ENCODE measurements around the gene NSMF. TPM values are rescaled to one million over a fixed set of nuclear protein-coding genes. Genes with fewer than 3 reads are reported as not detected.
A peak's percentile ranks its signal among the peaks of the same experiment; 100 is the strongest.

The NSMF gene
- total and polyA plus RNA-seq, 2 of the 4 experiments (the other 2 are of a cell fraction) = 7.7 to 40.9 TPM

DNA sequence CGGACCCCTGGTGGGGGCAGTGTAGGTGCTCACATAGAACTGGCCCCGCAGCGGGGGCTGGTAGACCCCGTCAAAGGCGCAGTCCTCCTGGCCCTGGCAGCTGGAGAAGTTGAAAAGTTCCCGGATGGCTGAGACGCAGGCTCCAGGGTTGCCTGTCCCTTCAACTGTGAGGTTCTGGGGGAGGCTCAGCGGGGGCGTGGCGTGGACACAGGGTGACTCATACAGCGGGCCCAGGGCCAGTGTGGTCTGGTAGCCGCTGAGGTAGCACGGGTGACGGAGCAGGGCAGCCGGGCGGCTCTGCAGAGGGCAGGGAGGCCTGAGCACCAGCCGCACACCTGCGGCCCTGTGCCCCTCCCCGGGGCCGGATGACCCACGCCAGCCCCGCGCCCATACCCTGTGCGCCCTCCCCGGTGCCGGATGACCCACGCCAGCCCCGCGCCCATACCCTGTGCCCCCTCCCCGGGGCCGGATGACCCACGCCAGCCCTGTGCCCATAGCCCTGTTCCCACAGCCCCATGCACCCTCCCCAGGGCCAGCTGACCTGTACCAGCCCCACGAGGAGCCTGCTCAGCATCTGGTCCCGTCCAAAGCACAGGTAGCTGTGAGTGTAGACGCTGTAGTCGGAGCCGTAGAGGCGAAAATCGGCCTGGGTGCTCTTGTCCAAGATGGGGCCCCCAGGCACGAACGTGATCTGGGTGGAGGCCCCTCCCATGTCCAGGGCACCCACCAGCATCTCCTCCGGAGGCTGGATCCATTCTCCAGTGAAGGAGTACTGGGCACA lies 23.0 kb downstream of the NSMF start:
- H2BK5ac ChIP-seq (ENCODE audit: low read depth, low read length, poor library complexity, severe bottlenecking) = no peak overlapping the region
- dilution Hi-C loops (cut with HindIII; ENCODE audit: low sequenced_read_pairs, unreplicated experiment) = no loop called here
- H4K91ac ChIP-seq (ENCODE audit: insufficient read depth, low read depth, low read length) = no peak overlapping the region
- ChIA-PET POLR2A (ENCODE audit: unreplicated experiment) (no interaction called here), CTCF (interaction anchor here (1.0 kb wide), 1 partner anchor 10 kb away, joined by 3 read pairs; no protein-coding TSS in a partner anchor)
- peak overlapping the region; percentile 49 to 56; a peak in 2 of 4 replicates for H4K8ac ChIP-seq (ENCODE audit: low read depth in 2 of 2, low read length in 2 of 2)
- H2BK15ac ChIP-seq (ENCODE audit: low read depth, low read length) = no peak overlapping the region
- no peak overlapping the region for H4K5ac ChIP-seq (ENCODE audit: low read depth, low read length)
- H3K27me3 ChIP-seq (ENCODE audit: control insufficient read depth, insufficient read depth, low read length) = no peaks in the 10 kb centered on the region
- H3K23ac ChIP-seq (ENCODE audit: low read depth, low read length) = no peak overlapping the region
- H2BK20ac ChIP-seq (ENCODE audit: low read depth, low read length) = no peak overlapping the region
- H2AK5ac ChIP-seq (ENCODE audit: low read depth, low read length) = no peak overlapping the region; the same call in 1 of the 2 replicates
- H3K9me3 ChIP-seq (ENCODE audit: control insufficient read depth, insufficient read depth, low read length) = no peaks in the 10 kb centered on the region
- H3K27ac ChIP-seq (ENCODE audit: insufficient read depth, low read length) = no peak overlapping the region
- no peak overlapping the region for H3K56ac ChIP-seq (ENCODE audit: extremely low read depth, insufficient read depth, low read length)
- in situ Hi-C loops (cut with MboI; ENCODE audit: low sequenced_read_pairs) = no loop called here
- peaks cover 3% of the 10 kb centered on the region for H3K4me1 ChIP-seq (ENCODE audit: control insufficient read depth, insufficient read depth, low read length)
- H3K14ac ChIP-seq (replicated peaks; ENCODE audit: low read depth, low read length) = no peak overlapping the region
- H3K9ac ChIP-seq (ENCODE audit: low read depth, low read length) = no peak overlapping the region
- H3K4me3 ChIP-seq (ENCODE audit: insufficient read depth, low read depth, low read length) = no peak overlapping the region
- WGBS, 2 experiments (ENCODE audit: extremely low coverage in 2 of 2, insufficient read length in 1 of 2) = 76% methylated on average over 17 of the region's 42 CpGs; no CpG with 5 or more reads in 1 of the 2 experiments
- H3K18ac ChIP-seq (ENCODE audit: low read depth, low read length) = no peak overlapping the region
- DNase-seq = peak; percentile 76
- intact Hi-C loops (cut with micrococcal nuclease) = no loop called here
- no TSS peak for BruUV-seq (replicated peaks)
- peak; percentile 96 for ATAC-seq (ENCODE audit: low read depth)
- peak overlapping the region; percentile 89 for H2AFZ ChIP-seq (replicated peaks; ENCODE audit: low read length, poor library complexity)
- no peaks in the 10 kb centered on the region for H4K20me1 ChIP-seq (ENCODE audit: insufficient read depth, low read length)
- H3K9me1 ChIP-seq (ENCODE audit: insufficient read depth, low read length) = no peaks in the 10 kb centered on the region
- TF ChIP-seq SMC3 (IDR thresholded peaks at IDR 0.05; ENCODE audit: low read depth, low read length) = 0 out of 2 replicates have a peak, but pooled peaks have one; percentile 13
- TF ChIP-seq FOS (IDR thresholded peaks at IDR 0.05; ENCODE audit: low read depth, low read length) = peak; percentile 81
- TF ChIP-seq BHLHE40 (IDR thresholded peaks at IDR 0.05; ENCODE audit: low read depth, low read length) = peak; percentile 34; the same call in 1 of the 2 replicates
- TF ChIP-seq CEBPB (IDR thresholded peaks at IDR 0.05; ENCODE audit: low read depth, low read length) = no peak
- H3K4ac ChIP-seq (ENCODE audit: low read depth, low read length) = peak overlapping the region; percentile 2; the same call in 1 of the 2 replicates
- H3K4me2 ChIP-seq (ENCODE audit: low read depth, low read length) = no peak overlapping the region
- H2BK120ac ChIP-seq (ENCODE audit: low read depth, low read length) = no peak overlapping the region
- H2AK9ac ChIP-seq (replicated peaks; ENCODE audit: low read depth, low read length, poor library complexity) = peak overlapping the region; percentile 94
- H3K79me1 ChIP-seq (ENCODE audit: low read depth in 1 of 2, low read length in 2 of 2) = no peaks in the 10 kb centered on the region
- no peaks in the 10 kb centered on the region for H3K36me3 ChIP-seq (ENCODE audit: control insufficient read depth, insufficient read depth, low read length)

Measured in IMR-90 (cell line).